GM18951 (cell line): ENCODE data around the gene SKIC8.

Experiments
- POLR2A ChIP-seq: IDR thresholded peaks from 4 replicates; pipeline ENCODE4 v1.6.1; 2011; ENCODE audit warnings: mild to moderate bottlenecking; ENCODE audit not compliant: insufficient read length, insufficient read depth; ENCODE audit errors: extremely low read depth
- in situ Hi-C: fragments of 300-500 bp; cut with MboI; formaldehyde crosslinking; loops from one replicate; pipeline ENCODE4 v1.12.0; 2022; ENCODE audit warnings: low sequenced_read_pairs, mixed read lengths, inconsistent platforms; ENCODE audit not compliant: unreplicated experiment

The SKIC8 gene

GRCh38 chr15:78247911-78248310 is 51.5 kb downstream of the SKIC8 start:
- in situ Hi-C loops, result loop anchor here (10.0 to 25.0 kb wide), 2 partner anchors 286 to 453 kb away; no protein-coding TSS in a partner anchor
- no peak for TF ChIP-seq POLR2A

GRCh38 chr15:78245976-78246620 is 53.3 kb downstream of the SKIC8 start:
- in situ Hi-C loops, result loop anchor here (10.0 to 25.0 kb wide), 2 partner anchors 284 to 451 kb away; no protein-coding TSS in a partner anchor

- in situ Hi-C loops, result loop anchor here (10.0 to 25.0 kb wide), 2 partner anchors 283 to 451 kb away; no protein-coding TSS in a partner anchor
Observed at GRCh38 chr15:78245392-78245791, 54.0 kb downstream of the SKIC8 start.

- no peak for TF ChIP-seq POLR2A
- in situ Hi-C loops, result loop anchor here (10.0 to 25.0 kb wide), 2 partner anchors 283 to 450 kb away; no protein-coding TSS in a partner anchor
Observed at GRCh38 chr15:78244893-78245292, 54.5 kb downstream of the SKIC8 start.

- in situ Hi-C loops, result loop anchor here (10.0 to 25.0 kb wide), 2 partner anchors 282 to 449 kb away; no protein-coding TSS in a partner anchor
- TF ChIP-seq POLR2A, result no peak
Observed at GRCh38 chr15:78244101-78244500, 55.3 kb downstream of the SKIC8 start.

GRCh38 chr15:78243491-78243941 is 55.9 kb downstream of the SKIC8 start:
- in situ Hi-C loops, result loop anchor here (10.0 to 25.0 kb wide), 2 partner anchors 281 to 449 kb away; no protein-coding TSS in a partner anchor

GRCh38 chr15:78243058-78243457 is 56.4 kb downstream of the SKIC8 start:
- in situ Hi-C loops, result loop anchor here (10.0 to 25.0 kb wide), 2 partner anchors 281 to 448 kb away; no protein-coding TSS in a partner anchor
- no peak for TF ChIP-seq POLR2A

More at GRCh38 chr15:78243491-78243941, 55.9 kb downstream of the SKIC8 start:
- TF ChIP-seq POLR2A, result no peak

- in situ Hi-C loops, result loop anchor here (10.0 to 25.0 kb wide), 2 partner anchors 280 to 447 kb away; no protein-coding TSS in a partner anchor
- no peak for TF ChIP-seq POLR2A
Observed at GRCh38 chr15:78242128-78242527, 57.3 kb downstream of the SKIC8 start.

- in situ Hi-C loops, result loop anchor here (10.0 to 25.0 kb wide), 2 partner anchors 279 to 446 kb away; no protein-coding TSS in a partner anchor
- no peak for TF ChIP-seq POLR2A
Observed at GRCh38 chr15:78241017-78241416, 58.4 kb downstream of the SKIC8 start.

- in situ Hi-C loops, result loop anchor here (10.0 to 25.0 kb wide), 3 partner anchors 125 to 445 kb away; no protein-coding TSS in a partner anchor
- TF ChIP-seq POLR2A, result no peak
Observed at GRCh38 chr15:78239811-78240210, 59.6 kb downstream of the SKIC8 start.

- no peak for TF ChIP-seq POLR2A
- in situ Hi-C loops, result loop anchor here (10.0 to 25.0 kb wide), 2 partner anchors 122 to 275 kb away; no protein-coding TSS in a partner anchor
Observed at GRCh38 chr15:78237146-78237545, 62.3 kb downstream of the SKIC8 start.

GRCh38 chr15:78236491-78236890 is 62.9 kb downstream of the SKIC8 start:
- TF ChIP-seq POLR2A, result no peak
- in situ Hi-C loops, result loop anchor here (10.0 to 25.0 kb wide), 2 partner anchors 122 to 274 kb away; no protein-coding TSS in a partner anchor

- in situ Hi-C loops, result loop anchor here (10.0 to 25.0 kb wide), 2 partner anchors 120 to 272 kb away; no protein-coding TSS in a partner anchor
Observed at GRCh38 chr15:78234515-78235040, 64.8 kb downstream of the SKIC8 start, which contains the start of gene ACSBG1. Gene ACSBG1 (minus strand): TSS chr15:78234565. CDS start chr15:78234501, 64 bp downstream.

More at GRCh38 chr15:78234515-78235040, 64.8 kb downstream of the SKIC8 start, which contains the start of gene ACSBG1:
- no peak for TF ChIP-seq POLR2A
